A549 (cell line): ENCODE data around the gene ROBO1.

ENCODE experiments used
- EHF ChIP-seq: fragments of 250-450 bp; sonication (Bioruptor Pico); IDR thresholded peaks from 2 replicates; pipeline ENCODE4 v1.5.0; 2020; ENCODE audit warnings: mild to moderate bottlenecking
- EP300 ChIP-seq, 2 experiments: fragments of >200 bp; sonication (Bioruptor Twin); formaldehyde crosslinking; IDR thresholded peaks; 2 replicates in 1 of 2; 3 replicates in 1 of 2; pipeline ENCODE4 v1.6.1; 2016 to 2017
- MYC ChIP-seq: IDR thresholded peaks from 2 replicates; pipeline ENCODE4 v1.6.1; 2012; ENCODE audit warnings: mild to moderate bottlenecking, inconsistent platforms, low read length, improper control_type of control experiment, borderline replicate concordance
- POLR2A ChIP-seq: IDR thresholded peaks from 2 replicates; pipeline ENCODE4 v1.6.1; 2012; ENCODE audit warnings: mild to moderate bottlenecking, low read length
- RNF2 ChIP-seq: fragments of 200-600 bp; sonication (generic); IDR thresholded peaks from 2 replicates; pipeline ENCODE4 v1.6.1; 2016; ENCODE audit warnings: low read depth, mild to moderate bottlenecking, antibody characterized with exemption, moderate library complexity, borderline replicate concordance
- TF ChIP-seq, protein P1 (sequence below): fragments of >200 bp; sonication (Bioruptor Twin); formaldehyde crosslinking; IDR thresholded peaks from 3 replicates; pipeline ENCODE4 v1.5.1; 2016
- TF ChIP-seq, protein P2 (sequence below): IDR thresholded peaks from 2 replicates; pipeline ENCODE4 v1.6.1; 2012
- TF ChIP-seq, protein P3 (sequence below): fragments of 200-600 bp; sonication (generic); IDR thresholded peaks from 2 replicates; pipeline ENCODE4 v1.6.1; 2016; ENCODE audit warnings: antibody characterized with exemption, mild to moderate bottlenecking, moderate library complexity

DNA sequence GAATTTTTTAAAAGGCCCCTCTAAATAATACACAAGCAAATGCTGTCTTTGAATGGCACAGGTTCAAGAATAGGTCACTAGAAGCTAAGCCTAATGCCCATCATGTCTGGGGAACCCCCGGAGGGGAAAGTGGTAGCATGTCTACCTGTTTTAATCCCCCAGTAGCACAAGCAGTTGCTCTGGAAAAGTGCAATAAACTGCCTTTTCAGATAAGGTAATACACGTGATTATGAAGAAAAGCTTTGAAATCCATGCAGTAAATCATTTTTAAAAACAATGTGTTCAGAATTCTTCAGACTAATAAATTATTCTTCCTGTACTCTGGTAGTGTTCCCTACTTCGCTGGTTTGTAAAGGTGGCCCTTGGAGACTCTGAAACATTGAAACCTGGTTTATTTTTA, 922.2 kb downstream of the ROBO1 start:
- TF ChIP-seq, protein P1, sequence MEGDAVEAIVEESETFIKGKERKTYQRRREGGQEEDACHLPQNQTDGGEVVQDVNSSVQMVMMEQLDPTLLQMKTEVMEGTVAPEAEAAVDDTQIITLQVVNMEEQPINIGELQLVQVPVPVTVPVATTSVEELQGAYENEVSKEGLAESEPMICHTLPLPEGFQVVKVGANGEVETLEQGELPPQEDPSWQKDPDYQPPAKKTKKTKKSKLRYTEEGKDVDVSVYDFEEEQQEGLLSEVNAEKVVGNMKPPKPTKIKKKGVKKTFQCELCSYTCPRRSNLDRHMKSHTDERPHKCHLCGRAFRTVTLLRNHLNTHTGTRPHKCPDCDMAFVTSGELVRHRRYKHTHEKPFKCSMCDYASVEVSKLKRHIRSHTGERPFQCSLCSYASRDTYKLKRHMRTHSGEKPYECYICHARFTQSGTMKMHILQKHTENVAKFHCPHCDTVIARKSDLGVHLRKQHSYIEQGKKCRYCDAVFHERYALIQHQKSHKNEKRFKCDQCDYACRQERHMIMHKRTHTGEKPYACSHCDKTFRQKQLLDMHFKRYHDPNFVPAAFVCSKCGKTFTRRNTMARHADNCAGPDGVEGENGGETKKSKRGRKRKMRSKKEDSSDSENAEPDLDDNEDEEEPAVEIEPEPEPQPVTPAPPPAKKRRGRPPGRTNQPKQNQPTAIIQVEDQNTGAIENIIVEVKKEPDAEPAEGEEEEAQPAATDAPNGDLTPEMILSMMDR, result no peak
- TF ChIP-seq EP300 (IDR thresholded peaks at IDR 0.05), result no peak
- no peak for TF ChIP-seq MYC
- TF ChIP-seq RNF2, result no peak
- TF ChIP-seq, protein P2, sequence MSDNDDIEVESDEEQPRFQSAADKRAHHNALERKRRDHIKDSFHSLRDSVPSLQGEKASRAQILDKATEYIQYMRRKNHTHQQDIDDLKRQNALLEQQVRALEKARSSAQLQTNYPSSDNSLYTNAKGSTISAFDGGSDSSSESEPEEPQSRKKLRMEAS, result no peak
- TF ChIP-seq POLR2A, result no peak
- TF ChIP-seq EHF, result no peak
- TF ChIP-seq, protein P3, sequence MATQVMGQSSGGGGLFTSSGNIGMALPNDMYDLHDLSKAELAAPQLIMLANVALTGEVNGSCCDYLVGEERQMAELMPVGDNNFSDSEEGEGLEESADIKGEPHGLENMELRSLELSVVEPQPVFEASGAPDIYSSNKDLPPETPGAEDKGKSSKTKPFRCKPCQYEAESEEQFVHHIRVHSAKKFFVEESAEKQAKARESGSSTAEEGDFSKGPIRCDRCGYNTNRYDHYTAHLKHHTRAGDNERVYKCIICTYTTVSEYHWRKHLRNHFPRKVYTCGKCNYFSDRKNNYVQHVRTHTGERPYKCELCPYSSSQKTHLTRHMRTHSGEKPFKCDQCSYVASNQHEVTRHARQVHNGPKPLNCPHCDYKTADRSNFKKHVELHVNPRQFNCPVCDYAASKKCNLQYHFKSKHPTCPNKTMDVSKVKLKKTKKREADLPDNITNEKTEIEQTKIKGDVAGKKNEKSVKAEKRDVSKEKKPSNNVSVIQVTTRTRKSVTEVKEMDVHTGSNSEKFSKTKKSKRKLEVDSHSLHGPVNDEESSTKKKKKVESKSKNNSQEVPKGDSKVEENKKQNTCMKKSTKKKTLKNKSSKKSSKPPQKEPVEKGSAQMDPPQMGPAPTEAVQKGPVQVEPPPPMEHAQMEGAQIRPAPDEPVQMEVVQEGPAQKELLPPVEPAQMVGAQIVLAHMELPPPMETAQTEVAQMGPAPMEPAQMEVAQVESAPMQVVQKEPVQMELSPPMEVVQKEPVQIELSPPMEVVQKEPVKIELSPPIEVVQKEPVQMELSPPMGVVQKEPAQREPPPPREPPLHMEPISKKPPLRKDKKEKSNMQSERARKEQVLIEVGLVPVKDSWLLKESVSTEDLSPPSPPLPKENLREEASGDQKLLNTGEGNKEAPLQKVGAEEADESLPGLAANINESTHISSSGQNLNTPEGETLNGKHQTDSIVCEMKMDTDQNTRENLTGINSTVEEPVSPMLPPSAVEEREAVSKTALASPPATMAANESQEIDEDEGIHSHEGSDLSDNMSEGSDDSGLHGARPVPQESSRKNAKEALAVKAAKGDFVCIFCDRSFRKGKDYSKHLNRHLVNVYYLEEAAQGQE, result no peak
